HG02840 (cell line): ENCODE results near the gene PDCD2L.
"Not testable (repeated sequence)": the region's sequence is repeated elsewhere in the genome, so short reads cannot be mapped to it uniquely, and the experiment has no call there.

Experiments used
- ATAC-seq: cut with Tn5 transposase; IDR thresholded peaks from one replicate; pipeline ENCODE4 v1.9.1; 2021; ENCODE audit warnings: mild to moderate bottlenecking, moderate library complexity, moderate number of reproducible peaks; ENCODE audit not compliant: unreplicated experiment, low FRiP score

Gene PDCD2L

GRCh38 chr19:34404109-34404909, at the start of gene PDCD2L:
Gene PDCD2L (plus strand): TSS chr19:34404399. CDS start chr19:34404431, 32 bp downstream.
- peak; percentile 79 for ATAC-seq

GRCh38 chr19:34355201-34355600, 49.0 kb upstream of the PDCD2L start:
- no peak for ATAC-seq

DNA sequence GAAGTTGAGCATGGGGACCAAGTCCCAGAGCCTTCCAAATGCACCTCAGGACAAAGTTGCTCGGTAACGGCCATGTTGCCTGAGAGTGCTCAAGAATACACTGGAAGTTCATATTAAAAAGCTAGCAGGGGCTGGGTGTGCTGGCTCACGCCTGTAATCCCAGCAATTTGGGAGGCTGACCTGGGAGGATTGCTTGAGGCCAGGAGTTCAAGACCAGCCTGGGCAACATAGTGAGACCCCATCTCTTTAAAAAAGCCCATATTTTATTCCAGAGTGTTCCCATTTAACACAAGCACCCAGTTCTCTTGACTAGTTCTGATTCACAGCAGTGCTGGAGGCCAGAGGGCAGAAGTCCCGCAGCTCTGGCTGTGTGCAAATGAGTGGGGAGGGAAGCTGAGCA, 47.3 kb upstream of the PDCD2L start:
- ATAC-seq, result no peak

- no peak for ATAC-seq
These were observed 46.8 kb upstream of the PDCD2L start for GRCh38 chr19:34357431-34357830.

DNA sequence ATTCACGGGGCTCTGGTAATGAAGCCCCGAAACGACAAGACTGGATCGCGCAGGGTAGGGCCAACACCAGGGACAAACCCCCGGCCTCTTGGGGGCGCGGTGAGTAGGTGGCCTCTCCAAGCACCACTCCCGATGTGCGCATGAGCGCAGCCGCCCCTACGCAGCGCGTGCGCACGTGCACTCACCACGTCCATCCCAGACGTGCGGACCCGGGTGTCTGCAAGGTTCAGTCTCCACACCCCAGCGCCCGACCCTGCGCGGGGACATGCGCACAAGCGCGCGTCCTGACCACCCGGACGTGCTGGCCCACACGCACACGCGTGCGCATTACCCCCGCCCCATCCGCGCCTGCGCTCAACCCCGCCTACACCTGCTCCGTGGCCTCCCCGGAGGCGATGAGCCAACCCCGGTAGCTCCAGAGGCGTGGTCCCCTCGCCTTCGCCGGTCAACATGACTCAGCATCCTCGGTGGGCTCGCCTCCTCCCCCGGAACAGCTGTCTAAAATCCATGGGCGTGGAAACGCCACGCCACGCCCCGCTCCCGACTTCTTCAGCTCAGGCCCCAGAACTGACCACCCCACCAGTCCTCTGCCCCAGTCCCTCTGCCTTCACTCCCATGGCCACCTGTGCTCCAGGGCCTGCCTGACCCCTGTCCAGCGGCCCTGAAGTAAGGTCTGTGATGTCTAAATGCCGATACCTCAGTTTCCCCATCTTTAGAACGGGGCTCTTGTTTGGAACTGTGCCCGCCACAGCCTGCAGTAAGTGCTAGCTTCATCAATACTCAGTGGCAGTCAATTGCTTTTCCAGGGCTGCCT, 44.9 kb upstream of the PDCD2L start:
- peak; percentile 93 for ATAC-seq

GRCh38 chr19:34359954-34360315, 44.3 kb upstream of the PDCD2L start:
- no peak for ATAC-seq

- no peak for ATAC-seq
These were observed 43.8 kb upstream of the PDCD2L start for GRCh38 chr19:34360354-34360909.

GRCh38 chr19:34362679-34363069, 41.5 kb upstream of the PDCD2L start:
- ATAC-seq, result no peak

- ATAC-seq, result no peak
These were observed 41.1 kb upstream of the PDCD2L start for GRCh38 chr19:34363094-34363493.

GRCh38 chr19:34363930-34364329, 40.3 kb upstream of the PDCD2L start:
- no peak for ATAC-seq

GRCh38 chr19:34364462-34364829, 39.8 kb upstream of the PDCD2L start:
- no peak for ATAC-seq

GRCh38 chr19:34364830-34365462, 39.3 kb upstream of the PDCD2L start, which contains the start of gene GPI:
Gene GPI (plus strand): TSS chr19:34365196. CDS start chr19:34365267, 71 bp downstream.
- no peak for ATAC-seq

DNA sequence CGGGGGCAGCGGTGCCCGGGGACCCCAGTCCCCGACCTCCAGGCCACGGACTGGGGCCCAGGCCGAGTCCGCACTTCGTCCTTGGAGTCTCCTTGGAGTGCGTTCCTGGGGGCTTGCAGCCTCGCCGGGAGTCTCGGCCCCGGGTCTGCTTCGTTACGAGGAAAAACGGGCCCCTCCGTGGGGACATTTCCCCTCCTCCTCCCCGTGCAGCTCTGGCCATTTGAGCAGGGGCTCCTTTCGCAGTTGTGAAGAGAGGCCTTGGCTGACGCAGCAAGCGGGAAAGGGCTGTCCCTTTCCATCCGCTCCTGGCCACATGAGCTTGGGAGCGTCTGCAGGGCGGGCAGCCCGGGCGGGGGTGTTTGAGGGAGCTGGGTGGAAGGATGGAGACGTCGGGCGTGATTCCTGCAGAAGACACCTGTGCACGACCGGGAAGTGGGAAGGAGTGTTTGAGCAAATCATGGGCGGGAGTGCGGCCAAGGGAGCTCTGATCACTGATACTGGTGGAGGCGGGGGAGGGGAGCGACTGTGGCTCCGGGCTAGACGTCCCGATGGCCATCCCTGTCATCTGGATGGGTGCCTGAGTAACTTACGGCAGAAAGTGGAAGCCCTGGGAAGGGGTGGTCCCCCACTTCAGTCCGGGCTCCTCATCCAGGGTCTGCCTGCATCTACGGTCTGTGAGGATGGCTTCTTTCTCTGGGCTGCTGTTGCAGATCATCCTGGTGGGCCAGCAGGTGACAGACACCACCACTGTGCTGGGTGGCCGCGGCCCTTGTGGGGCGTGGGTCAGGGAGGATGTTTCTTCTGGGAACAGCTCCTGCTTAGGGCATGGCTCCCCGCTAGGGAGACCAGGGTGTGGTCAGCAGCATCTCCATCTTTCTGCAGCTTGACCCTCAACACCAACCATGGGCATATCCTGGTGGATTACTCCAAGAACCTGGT, 38.5 kb upstream of the PDCD2L start:
- ATAC-seq, result no peak

DNA sequence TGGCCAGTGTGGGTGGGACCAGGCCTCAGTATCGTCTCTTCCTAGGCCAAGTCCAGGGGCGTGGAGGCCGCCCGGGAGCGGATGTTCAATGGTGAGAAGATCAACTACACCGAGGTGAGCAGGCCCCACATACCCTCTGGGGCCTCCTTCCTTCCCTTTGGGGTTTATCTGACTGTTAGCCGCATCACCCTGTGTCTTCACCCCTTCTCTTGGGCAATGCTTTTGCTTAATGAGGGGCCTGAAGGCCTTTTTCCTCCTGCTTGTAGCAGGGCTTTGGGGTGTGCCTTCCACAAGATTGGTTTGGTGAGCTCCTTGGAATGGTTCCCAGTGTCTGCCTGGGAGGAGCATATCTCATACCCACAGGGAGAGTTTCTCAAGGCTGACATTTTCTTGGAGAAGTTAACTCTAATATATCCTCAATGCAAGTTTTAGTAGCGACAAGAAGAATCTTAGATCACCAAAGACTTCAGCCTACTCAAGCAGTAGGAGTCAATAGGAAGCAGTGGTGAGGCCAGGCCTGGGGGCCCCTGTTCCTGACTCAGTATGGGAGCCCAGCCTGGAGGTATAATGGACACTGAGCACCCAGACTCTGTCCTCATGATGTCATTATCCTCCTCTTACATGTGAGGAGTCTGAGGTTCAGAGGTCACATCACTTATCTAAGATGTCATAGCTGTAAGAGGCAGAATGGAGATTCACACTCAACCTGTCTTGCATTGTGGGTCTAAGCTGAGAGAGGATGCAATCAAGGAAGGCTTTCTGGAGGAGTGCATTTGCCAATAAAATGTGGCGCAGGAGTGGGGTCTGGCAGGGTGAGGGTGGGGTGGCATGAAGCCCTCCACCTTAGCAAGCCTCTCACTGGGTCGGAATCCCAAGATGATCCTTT, 37.2 kb upstream of the PDCD2L start:
- no peak for ATAC-seq

DNA sequence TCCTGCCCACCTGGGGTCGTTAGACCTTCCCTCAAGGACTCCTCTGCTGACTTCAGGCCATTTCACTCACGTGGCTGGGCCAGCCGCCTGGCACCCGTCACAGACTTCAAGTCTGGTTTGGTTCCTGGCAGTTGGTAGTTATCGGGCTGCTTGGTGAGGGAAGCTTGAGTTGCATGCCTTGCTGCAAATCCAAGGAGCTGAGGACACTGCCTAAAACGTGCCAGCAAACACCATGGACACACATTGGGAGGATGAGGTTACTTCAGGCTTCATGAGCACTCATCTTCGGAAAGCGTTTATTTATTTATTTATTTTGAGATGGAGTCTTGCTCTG, 36.6 kb upstream of the PDCD2L start:
- no peak for ATAC-seq

- ATAC-seq, result no peak
These were observed 35.9 kb upstream of the PDCD2L start for GRCh38 chr19:34368338-34368737.

GRCh38 chr19:34369166-34369565, 35.0 kb upstream of the PDCD2L start:
- ATAC-seq, result not testable (repeated sequence)

DNA sequence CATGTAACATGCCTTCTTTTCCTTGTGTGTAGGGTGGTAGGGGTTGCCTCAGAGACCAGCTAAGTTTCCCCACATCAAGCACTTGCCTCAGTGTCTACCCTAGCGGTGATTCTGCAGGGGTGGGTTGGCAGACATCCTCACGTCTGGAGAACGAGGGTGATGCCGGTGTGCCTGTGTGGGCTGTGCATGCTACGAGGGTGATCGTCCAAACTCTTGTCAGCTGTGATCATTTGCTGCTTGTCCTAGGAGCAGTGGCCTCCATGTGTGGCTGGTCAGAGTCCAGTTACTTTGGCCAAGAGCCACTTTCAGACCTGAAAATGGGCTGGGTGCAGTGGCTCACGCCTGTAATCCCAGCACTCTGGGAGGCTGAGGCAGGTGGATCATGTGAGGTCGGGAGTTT, 34.1 kb upstream of the PDCD2L start:
- ATAC-seq, result no peak

- ATAC-seq, result no peak
These were observed 33.2 kb upstream of the PDCD2L start for GRCh38 chr19:34370983-34371382.
